Testis (tissue), 2 donors: ENCODE results near the gene ADAMTSL1.

ENCODE experiments used
- POLR2A ChIP-seq: fragments of 450-650 bp; IDR thresholded peaks from one replicate; pipeline ENCODE4 v1.6.1; 2017; ENCODE audit warnings: antibody characterized with exemption, mild to moderate bottlenecking, moderate library complexity
- TF ChIP-seq, protein P1 (sequence below), 3 experiments: fragments of 450-650 bp in 2 of 3; fragments of 200-600 bp in 1 of 3; sonication (generic) in 1 of 3; IDR thresholded peaks; one replicate each; pipeline ENCODE4 v1.5.1; 2016 to 2019; ENCODE audit warnings: antibody characterized with exemption in 3 of 3, mild to moderate bottlenecking in 2 of 3, moderate library complexity in 1 of 3

DNA sequence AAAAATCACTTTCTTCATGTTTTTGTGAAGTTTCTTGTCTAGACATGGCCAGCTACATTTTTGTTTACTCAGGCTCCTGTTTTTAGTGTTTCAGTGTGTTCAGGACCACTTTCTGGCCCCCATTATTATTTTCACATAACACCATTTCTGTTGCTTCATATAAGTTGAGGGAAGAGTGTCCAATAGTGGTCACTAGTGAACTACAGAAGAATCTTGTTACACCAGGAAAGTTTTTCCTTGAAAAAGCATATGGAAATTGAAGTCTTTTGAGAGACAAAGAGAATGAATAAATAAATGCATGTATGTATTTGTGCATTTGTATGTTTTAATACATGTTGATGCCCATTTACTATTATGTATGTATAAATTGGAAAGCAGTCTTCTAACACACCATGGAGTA is 3.8 kb downstream of the ADAMTSL1 start:
- TF ChIP-seq, protein P1, sequence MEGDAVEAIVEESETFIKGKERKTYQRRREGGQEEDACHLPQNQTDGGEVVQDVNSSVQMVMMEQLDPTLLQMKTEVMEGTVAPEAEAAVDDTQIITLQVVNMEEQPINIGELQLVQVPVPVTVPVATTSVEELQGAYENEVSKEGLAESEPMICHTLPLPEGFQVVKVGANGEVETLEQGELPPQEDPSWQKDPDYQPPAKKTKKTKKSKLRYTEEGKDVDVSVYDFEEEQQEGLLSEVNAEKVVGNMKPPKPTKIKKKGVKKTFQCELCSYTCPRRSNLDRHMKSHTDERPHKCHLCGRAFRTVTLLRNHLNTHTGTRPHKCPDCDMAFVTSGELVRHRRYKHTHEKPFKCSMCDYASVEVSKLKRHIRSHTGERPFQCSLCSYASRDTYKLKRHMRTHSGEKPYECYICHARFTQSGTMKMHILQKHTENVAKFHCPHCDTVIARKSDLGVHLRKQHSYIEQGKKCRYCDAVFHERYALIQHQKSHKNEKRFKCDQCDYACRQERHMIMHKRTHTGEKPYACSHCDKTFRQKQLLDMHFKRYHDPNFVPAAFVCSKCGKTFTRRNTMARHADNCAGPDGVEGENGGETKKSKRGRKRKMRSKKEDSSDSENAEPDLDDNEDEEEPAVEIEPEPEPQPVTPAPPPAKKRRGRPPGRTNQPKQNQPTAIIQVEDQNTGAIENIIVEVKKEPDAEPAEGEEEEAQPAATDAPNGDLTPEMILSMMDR (IDR thresholded peaks at IDR 0.05): no peak
- TF ChIP-seq POLR2A: no peak
